GM12878 (cell line): Measurements from ENCODE around the gene ELL2. TPM values are rescaled to one million over a fixed set of nuclear protein-coding genes. Genes with fewer than 3 reads are reported as not detected.

Experiments used
- ATAC-seq: fragments of 200-7000 bp; cut with Tn5 transposase; 3 replicates; pipeline ENCODE4 v1.9.1; 2020; ENCODE audit warnings: mild to moderate bottlenecking, moderate library complexity
- BruUV-seq: library from RNA; stranded (reverse); fragments of 400-500 nt; replicated peaks from 2 replicates; lab custom pipeline; 2021; lab: Mats Ljungman, UMichigan
- CTCF ChIA-PET: fragments of 300-600 bp; sonication (Branson Sonifier 250); formaldehyde crosslinking; extraction: SDS; loops from one replicate; lab custom pipeline; 2021; ENCODE audit warnings: inconsistent platforms; lab: Yijun Ruan, JAX
- POLR2A ChIA-PET: fragments of 350-600 bp; formaldehyde crosslinking; extraction: SDS; loops from one replicate; lab custom pipeline; 2021; ENCODE audit warnings: inconsistent platforms; lab: Charles Lee
- RAD21 ChIA-PET: fragments of 300-600 bp; sonication (Branson Sonifier 250); formaldehyde crosslinking; loops from one replicate; lab custom pipeline; 2023; ENCODE audit warnings: antibody characterized with exemption; ENCODE audit not compliant: unreplicated experiment; lab: Charles Lee
- SMC1A ChIA-PET: fragments of 300-600 bp; sonication (Branson Sonifier 250); formaldehyde crosslinking; loops from one replicate; lab custom pipeline; 2023; ENCODE audit not compliant: unreplicated experiment, uncharacterized antibody; lab: Charles Lee
- DNase-seq: peaks from one replicate; pipeline ENCODE4 v3.0.0-alpha.2; 2011; ENCODE audit warnings: low read depth, low spot score
- FAIRE-seq: peaks from 3 replicates; lab custom pipeline; 2011; peaks lifted over from hg19 to GRCh38; lab: Jason Lieb, UNC
- H2AFZ ChIP-seq: 2 replicates; pipeline ENCODE4 v1.6.0; 2011; ENCODE audit warnings: low read depth, low read length, control low read depth; ENCODE audit not compliant: control insufficient read depth
- H3K27ac ChIP-seq: 2 replicates; pipeline ENCODE4 v1.5.1; 2011; ENCODE audit warnings: control low read depth; ENCODE audit not compliant: control insufficient read depth, insufficient read depth
- H3K27me3 ChIP-seq, 2 experiments: replicated peaks in 1 of 2; 2 replicates each; pipeline versions ENCODE4 v1.6.0 to v1.6.1; 2011; ENCODE audit warnings: low read length in 1 of 2; ENCODE audit not compliant: control insufficient read depth in 2 of 2, insufficient read depth in 2 of 2
- H3K36me3 ChIP-seq, 2 experiments: 2 replicates each; pipeline ENCODE4 v1.5.1; 2011; ENCODE audit warnings: low read length in 1 of 2; ENCODE audit not compliant: control insufficient read depth in 2 of 2, insufficient read depth in 2 of 2
- H3K4me1 ChIP-seq: 2 replicates; pipeline ENCODE4 v1.6.1; 2011; ENCODE audit warnings: mild to moderate bottlenecking, low read length, moderate library complexity, mixed read lengths; ENCODE audit not compliant: control insufficient read depth, insufficient read depth
- H3K4me2 ChIP-seq: 2 replicates; pipeline ENCODE4 v1.6.0; 2011; ENCODE audit warnings: control low read depth; ENCODE audit not compliant: control insufficient read depth, insufficient read depth
- H3K4me3 ChIP-seq: fragments of 200-600 bp; sonication (generic); 2 replicates; pipeline ENCODE4 v1.5.1; 2016
- H3K79me2 ChIP-seq: 2 replicates; pipeline ENCODE4 v1.6.0; 2011; ENCODE audit warnings: low read length; ENCODE audit not compliant: control insufficient read depth, insufficient read depth
- H3K9ac ChIP-seq: 2 replicates; pipeline ENCODE4 v1.8.0; 2011; ENCODE audit warnings: low read length, control low read depth, mixed read lengths; ENCODE audit not compliant: control insufficient read depth, insufficient read depth
- H3K9me3 ChIP-seq: replicated peaks from 3 replicates; pipeline ENCODE4 v1.5.1; 2011; ENCODE audit warnings: mild to moderate bottlenecking, low read length; ENCODE audit not compliant: control insufficient read depth, insufficient read depth
- H4K20me1 ChIP-seq: 2 replicates; pipeline ENCODE4 v1.6.0; 2011; ENCODE audit not compliant: control insufficient read depth, insufficient read depth
- ESRRA ChIP-seq: IDR thresholded peaks from 2 replicates; pipeline ENCODE4 v1.6.1; 2012; ENCODE audit warnings: mild to moderate bottlenecking, low read length, improper control_type of control experiment
- ETV6 ChIP-seq, 2 experiments: fragments of 450-650 bp in 1 of 2; IDR thresholded peaks in 1 of 2; conservative IDR thresholded peaks in 1 of 2; 2 replicates each; pipeline ENCODE4 v1.6.1; 2014; ENCODE audit warnings: antibody characterized with exemption in 1 of 2, borderline replicate concordance in 1 of 2, low read depth in 1 of 2, mild to moderate bottlenecking in 1 of 2, moderate library complexity in 1 of 2
- IKZF2 ChIP-seq, 2 experiments: fragments of 450-650 bp; IDR thresholded peaks; 2 replicates each; pipeline ENCODE4 v1.6.1; 2017; ENCODE audit warnings: mild to moderate bottlenecking in 2 of 2, moderate library complexity in 2 of 2
- JUNB ChIP-seq: IDR thresholded peaks from 2 replicates; pipeline ENCODE4 v1.6.1; 2016; ENCODE audit warnings: antibody characterized with exemption, mild to moderate bottlenecking
- KLF5 ChIP-seq: fragments of 450-650 bp; IDR thresholded peaks from 2 replicates; pipeline ENCODE4 v1.6.1; 2014; ENCODE audit warnings: mild to moderate bottlenecking; ENCODE audit not compliant: partially characterized antibody
- NFIC ChIP-seq: IDR thresholded peaks from 2 replicates; pipeline ENCODE4 v1.6.1; 2012; ENCODE audit warnings: low read depth, mild to moderate bottlenecking, inconsistent platforms, low read length, moderate library complexity
- NR2C1 ChIP-seq: fragments of 450-650 bp; IDR thresholded peaks from 2 replicates; pipeline ENCODE4 v1.6.1; 2017; ENCODE audit warnings: antibody characterized with exemption, mild to moderate bottlenecking, moderate library complexity
- PML ChIP-seq: IDR thresholded peaks from 2 replicates; pipeline ENCODE4 v1.6.1; 2012; ENCODE audit warnings: low read length, inconsistent platforms
- POLR2A ChIP-seq: IDR thresholded peaks from 2 replicates; pipeline ENCODE4 v1.6.1; 2011; ENCODE audit warnings: low read depth, mild to moderate bottlenecking, low read length
- POU2F2 ChIP-seq: IDR thresholded peaks from 3 replicates; pipeline ENCODE4 v1.6.1; 2011; ENCODE audit warnings: low read depth, mild to moderate bottlenecking, low read length, borderline replicate concordance
- RFX5 ChIP-seq: IDR thresholded peaks from 2 replicates; pipeline ENCODE4 v1.6.1; 2011; ENCODE audit warnings: low read depth, low read length, improper control_type of control experiment
- SMAD1 ChIP-seq: fragments of 450-650 bp; IDR thresholded peaks from 2 replicates; pipeline ENCODE4 v1.6.1; 2018; ENCODE audit warnings: mild to moderate bottlenecking, low read depth; ENCODE audit not compliant: partially characterized antibody
- ZBED1 ChIP-seq: IDR thresholded peaks from 2 replicates; pipeline ENCODE4 v1.6.1; 2016; ENCODE audit warnings: borderline replicate concordance
- ZNF274 ChIP-seq: IDR thresholded peaks from one replicate; pipeline ENCODE4 v1.8.0; 2011; ENCODE audit not compliant: insufficient read length, insufficient read depth
- WGBS: methylation state at CpG from one replicate; pipeline ENCODE4 v1.1.6; 2016; ENCODE audit warnings: low lambda C conversion rate; ENCODE audit not compliant: insufficient replicate concordance, insufficient coverage; ENCODE audit errors: missing lambda C conversion rate; 5-methylcytosine and 5-hydroxymethylcytosine counted together
- in situ Hi-C: fragments of 300-500 bp; cut with MboI; formaldehyde crosslinking; loops from 9 replicates; pipeline ENCODE4 v1.14.3; 2018; ENCODE audit warnings: mixed read lengths
- intact Hi-C: fragments of 100-400 bp; cut with micrococcal nuclease; formaldehyde crosslinking; loops from one replicate; pipeline ENCODE4 v1.14.2; 2022; ENCODE audit not compliant: unreplicated experiment
- polyA plus RNA-seq, 11 experiments: library from polyadenylated mRNA; depleted of rRNA in 4 of 11; unstranded in 6 of 11; stranded (reverse) in 5 of 11; fragments of >200 nt; fragmentation: Nextera tagmentation in 4 of 11; fragmentation: Illumina TruSeq in 1 of 11; extraction: Ambion mirVana in 4 of 11; extraction: Trizol in 1 of 11; gene quantifications; 1 replicate in 1 of 11; 2 replicates in 10 of 11; pipeline versions ENCODE4 v1.2.1 to v1.2.3, GENCODE V29; 2011 to 2016; ENCODE audit warnings: inconsistent platforms in 2 of 11, missing spikeins in 2 of 11, low read depth in 1 of 11
- total RNA-seq, 4 experiments: library from RNA; depleted of rRNA in 3 of 4; stranded (reverse); fragments of >200 nt in 3 of 4; fragmentation: Illumina TruSeq in 1 of 4; extraction: Trizol in 1 of 4; gene quantifications; 2 replicates each; pipeline versions ENCODE4 v1.2.1 to v1.2.3, GENCODE V29; 2013 to 2021
- TF ChIP-seq, protein P1 (sequence below): IDR thresholded peaks from 2 replicates; pipeline ENCODE4 v1.6.1; 2012; ENCODE audit warnings: low read length, inconsistent platforms
- TF ChIP-seq, protein P2 (sequence below): fragments of 450-650 bp; IDR thresholded peaks from 2 replicates; pipeline ENCODE4 v1.6.1; 2017; ENCODE audit warnings: mild to moderate bottlenecking

ELL2 gene
- total and polyA plus RNA-seq, 10 of the 15 experiments (the other 5 are each of a cell fraction or from before 2014, with no cell fraction given), result 24.2 to 91.4 (median 57.4) TPM

DNA sequence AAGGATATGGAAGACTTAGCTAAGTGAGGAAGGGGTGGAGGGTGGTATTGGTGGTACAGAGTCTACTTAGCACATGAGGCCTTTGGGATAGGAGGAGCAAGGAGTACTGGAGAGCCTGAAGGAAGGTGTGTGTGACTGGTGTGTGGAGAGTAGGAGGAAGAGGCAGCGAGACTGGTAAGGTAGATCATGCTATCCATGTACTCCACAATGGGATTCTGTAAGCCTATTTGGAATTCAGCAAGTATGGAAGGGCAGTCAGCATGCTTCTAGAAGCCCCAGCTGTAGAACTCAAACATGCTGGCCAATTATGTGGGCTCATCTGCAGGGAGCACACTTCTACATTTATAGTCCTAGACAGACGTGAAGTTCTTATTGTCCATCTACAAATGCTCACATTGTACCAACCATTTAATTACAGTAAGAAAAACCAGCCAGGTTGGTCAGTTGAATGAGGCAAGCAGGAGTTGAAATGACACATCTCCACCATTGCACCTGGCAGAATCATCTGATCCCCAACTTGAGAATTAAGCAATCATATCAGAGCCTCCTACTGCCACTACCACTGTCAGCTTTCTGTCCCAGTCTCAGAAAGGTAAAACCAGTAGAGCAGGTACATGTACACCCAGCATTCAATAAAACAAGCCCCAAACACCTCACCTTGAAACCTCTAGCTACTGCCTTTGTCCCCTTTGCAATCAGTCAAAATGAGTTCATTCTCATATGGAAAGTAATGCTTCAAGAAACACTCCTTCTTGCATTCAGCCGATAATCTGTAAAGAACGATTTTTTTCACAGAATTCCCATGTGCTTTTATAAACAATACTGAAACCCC lies 78.2 kb downstream of the ELL2 start:
- BruUV-seq, result no TSS peak
- no peak overlapping the region for H3K27ac ChIP-seq
- H3K36me3 ChIP-seq, result peaks cover 0 to 4% of the 10 kb centered on the region in 2 experiments; a peak in 1 of 4 replicates
- in situ Hi-C loops (no loop called here), intact Hi-C loops (loop anchor here (2.0 kb wide), 1 partner anchor 25 kb away; no protein-coding TSS in a partner anchor)
- no peak overlapping the region for H3K9ac ChIP-seq
- ChIA-PET RAD21 (interaction anchor here (0.8 to 3.0 kb wide), 7 partner anchors 9 to 456 kb away, joined by 3 to 29 read pairs (median 3); no protein-coding TSS in a partner anchor), CTCF (interaction anchor here (1.1 to 2.3 kb wide), 5 partner anchors 9 to 22 kb away, joined by 3 to 7 read pairs (median 3); no protein-coding TSS in a partner anchor), POLR2A (interaction anchor here (0.6 to 1.6 kb wide), 6 partner anchors 8 to 66 kb away, joined by 3 to 6 read pairs (median 3); no protein-coding TSS in a partner anchor), SMC1A (interaction anchor here (0.8 to 2.5 kb wide), 10 partner anchors 9 to 48 kb away, joined by 3 to 22 read pairs (median 4); no protein-coding TSS in a partner anchor)
- no peaks in the 10 kb centered on the region; a peak in 1 of 4 replicates for H3K27me3 ChIP-seq
- WGBS, result 25% methylated on average over 4 of the region's 4 CpGs
- H3K79me2 ChIP-seq, result no peaks in the 10 kb centered on the region
- peaks cover 9% of the 10 kb centered on the region; the same call in 1 of the 2 replicates for H3K4me1 ChIP-seq
- DNase-seq (peak; percentile 48), FAIRE-seq (no peak), ATAC-seq (peak; percentile 68)
- no peak overlapping the region for H3K4me2 ChIP-seq
- no peaks in the 10 kb centered on the region; the same call in 2 of the 3 replicates for H3K9me3 ChIP-seq
- H2AFZ ChIP-seq, result no peak overlapping the region
- 0 out of 2 replicates have a peak overlapping the region, but pooled peaks have one; percentile 13 for H3K4me3 ChIP-seq
- no peaks in the 10 kb centered on the region for H4K20me1 ChIP-seq
- TF ChIP-seq SMAD1 (no peak), NR2C1 (no peak), PML (no peak), ESRRA (no peak), RFX5 (no peak), ZBED1 (0 out of 2 replicates have a peak, but pooled peaks have one; percentile 53), POU2F2 (no peak), JUNB (peak; percentile 55), ETV6 (conservative IDR thresholded peaks at IDR 0.05 in 1 of 2, IDR thresholded peaks at IDR 0.05 in 1 of 2; ENCODE audit: borderline replicate concordance in 1 of 2, low read depth in 1 of 2) (0 out of 4 replicates have a peak, but pooled peaks of 1 of the 2 experiments have one; percentile 5), IKZF2 (IDR thresholded peaks at IDR 0.05) (peak in 1 of 2 experiments; percentile 50; a peak in 3 of 4 replicates), KLF5 (no peak), ZNF274 (no peak), POLR2A (no peak; the same call in 1 of the 2 replicates), NFIC (peak; percentile 74)
- TF ChIP-seq, protein P1, sequence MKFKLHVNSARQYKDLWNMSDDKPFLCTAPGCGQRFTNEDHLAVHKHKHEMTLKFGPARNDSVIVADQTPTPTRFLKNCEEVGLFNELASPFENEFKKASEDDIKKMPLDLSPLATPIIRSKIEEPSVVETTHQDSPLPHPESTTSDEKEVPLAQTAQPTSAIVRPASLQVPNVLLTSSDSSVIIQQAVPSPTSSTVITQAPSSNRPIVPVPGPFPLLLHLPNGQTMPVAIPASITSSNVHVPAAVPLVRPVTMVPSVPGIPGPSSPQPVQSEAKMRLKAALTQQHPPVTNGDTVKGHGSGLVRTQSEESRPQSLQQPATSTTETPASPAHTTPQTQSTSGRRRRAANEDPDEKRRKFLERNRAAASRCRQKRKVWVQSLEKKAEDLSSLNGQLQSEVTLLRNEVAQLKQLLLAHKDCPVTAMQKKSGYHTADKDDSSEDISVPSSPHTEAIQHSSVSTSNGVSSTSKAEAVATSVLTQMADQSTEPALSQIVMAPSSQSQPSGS, result peak; percentile 21; the same call in 1 of the 2 replicates
- TF ChIP-seq, protein P2, sequence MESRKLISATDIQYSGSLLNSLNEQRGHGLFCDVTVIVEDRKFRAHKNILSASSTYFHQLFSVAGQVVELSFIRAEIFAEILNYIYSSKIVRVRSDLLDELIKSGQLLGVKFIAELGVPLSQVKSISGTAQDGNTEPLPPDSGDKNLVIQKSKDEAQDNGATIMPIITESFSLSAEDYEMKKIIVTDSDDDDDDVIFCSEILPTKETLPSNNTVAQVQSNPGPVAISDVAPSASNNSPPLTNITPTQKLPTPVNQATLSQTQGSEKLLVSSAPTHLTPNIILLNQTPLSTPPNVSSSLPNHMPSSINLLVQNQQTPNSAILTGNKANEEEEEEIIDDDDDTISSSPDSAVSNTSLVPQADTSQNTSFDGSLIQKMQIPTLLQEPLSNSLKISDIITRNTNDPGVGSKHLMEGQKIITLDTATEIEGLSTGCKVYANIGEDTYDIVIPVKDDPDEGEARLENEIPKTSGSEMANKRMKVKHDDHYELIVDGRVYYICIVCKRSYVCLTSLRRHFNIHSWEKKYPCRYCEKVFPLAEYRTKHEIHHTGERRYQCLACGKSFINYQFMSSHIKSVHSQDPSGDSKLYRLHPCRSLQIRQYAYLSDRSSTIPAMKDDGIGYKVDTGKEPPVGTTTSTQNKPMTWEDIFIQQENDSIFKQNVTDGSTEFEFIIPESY, result no peak
